Middle frontal gyrus (tissue), 1 donor: ENCODE results near the gene HRG.
"Not testable (repeated sequence)": the region's sequence is repeated elsewhere in the genome, so short reads cannot be mapped to it uniquely, and the experiment has no call there.

Source experiments
- DNase-seq: peaks from one replicate; pipeline ENCODE4 v3.0.0-alpha.2; 2015; ENCODE audit warnings: low spot score; ENCODE audit errors: extremely low spot score

The HRG gene

DNA sequence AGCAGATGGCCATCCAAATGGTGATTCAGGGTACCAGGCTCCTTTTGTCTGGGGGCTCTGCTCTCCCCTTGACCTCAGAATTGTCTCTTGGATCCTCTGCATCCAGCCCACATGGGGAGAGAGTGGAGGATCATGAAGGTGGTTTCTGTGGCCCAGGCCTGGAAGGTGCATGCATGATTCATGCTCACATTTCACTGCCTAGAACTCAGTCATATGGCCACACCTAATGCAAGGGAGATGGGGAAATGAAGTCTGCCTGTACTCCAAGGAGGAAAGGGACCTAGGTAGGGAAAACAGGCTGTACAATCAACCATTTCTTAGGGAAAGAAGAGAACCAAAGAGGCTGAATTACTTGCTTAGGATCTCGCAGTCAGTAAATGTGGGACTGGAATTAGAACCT, 15.1 kb downstream of the HRG start:
- no peak for DNase-seq

- no peak for DNase-seq
These were observed 17.0 kb downstream of the HRG start for GRCh38 chr3:186682812-186683211.

DNA sequence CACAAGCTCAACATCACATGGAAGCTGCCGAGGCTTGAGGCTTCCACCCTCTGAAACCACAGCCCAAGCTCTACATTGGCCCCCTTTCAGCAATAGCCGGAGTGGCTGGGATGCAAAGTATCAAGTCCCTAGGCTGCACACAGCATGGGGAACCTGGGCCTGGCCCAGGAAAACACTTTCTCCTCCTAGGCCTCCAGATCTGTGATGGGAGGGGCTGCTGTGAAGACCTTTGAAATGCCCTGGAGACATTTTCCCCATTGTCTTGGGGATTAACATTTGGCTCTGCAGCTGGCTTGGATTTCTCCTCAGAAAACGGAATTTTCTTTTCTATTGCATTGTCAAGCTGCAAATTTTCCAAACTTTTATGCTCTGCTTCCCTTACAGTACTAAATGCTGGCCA, 18.2 kb downstream of the HRG start:
- no peak for DNase-seq

DNA sequence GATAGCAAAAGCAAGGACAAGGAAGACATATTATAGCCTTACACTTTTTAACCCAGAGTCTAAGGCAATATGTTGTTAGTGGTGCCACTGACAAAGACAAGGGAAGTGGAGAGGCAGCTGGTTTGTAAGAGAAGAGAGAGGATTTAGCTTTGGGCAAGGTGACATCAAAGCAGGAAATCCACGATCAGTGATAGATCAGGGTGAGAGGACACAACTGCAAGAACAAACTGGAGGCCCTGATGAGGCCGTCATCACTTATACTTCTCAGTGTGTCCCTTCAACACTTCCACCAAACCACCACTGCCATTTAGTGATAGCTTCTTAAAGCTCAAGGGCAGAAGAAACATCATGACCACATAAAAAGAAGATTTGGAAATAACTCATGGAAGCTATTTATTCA, 20.7 kb downstream of the HRG start:
- not testable (repeated sequence) for DNase-seq

DNA sequence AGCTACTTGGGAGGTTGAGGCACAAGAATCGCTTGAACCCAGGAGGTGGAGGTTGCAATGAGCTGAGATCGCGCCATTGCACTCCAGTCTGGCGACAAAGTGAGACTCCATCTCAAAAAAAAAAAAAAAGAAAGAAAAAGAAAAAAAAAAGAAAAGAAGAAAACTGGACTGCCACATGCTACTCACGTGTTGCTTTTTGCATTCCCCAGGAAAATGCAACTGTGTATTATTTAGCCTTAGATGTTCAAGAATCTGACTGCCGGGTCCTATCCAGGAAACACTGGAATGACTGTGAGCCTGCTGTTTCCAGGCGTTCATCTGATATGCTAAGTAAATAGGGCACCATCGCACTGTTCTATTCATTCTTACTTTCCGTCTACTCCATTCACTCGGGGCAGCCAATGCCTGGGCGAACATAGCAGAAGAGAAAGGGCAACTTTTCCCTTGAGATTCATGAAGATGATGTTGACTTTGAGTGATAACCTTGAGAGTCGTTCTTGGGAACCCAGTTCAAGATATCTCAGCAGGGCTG, 21.4 kb downstream of the HRG start:
- no peak for DNase-seq

- DNase-seq: not testable (repeated sequence)
These were observed 24.5 kb downstream of the HRG start for GRCh38 chr3:186690304-186690703.

DNA sequence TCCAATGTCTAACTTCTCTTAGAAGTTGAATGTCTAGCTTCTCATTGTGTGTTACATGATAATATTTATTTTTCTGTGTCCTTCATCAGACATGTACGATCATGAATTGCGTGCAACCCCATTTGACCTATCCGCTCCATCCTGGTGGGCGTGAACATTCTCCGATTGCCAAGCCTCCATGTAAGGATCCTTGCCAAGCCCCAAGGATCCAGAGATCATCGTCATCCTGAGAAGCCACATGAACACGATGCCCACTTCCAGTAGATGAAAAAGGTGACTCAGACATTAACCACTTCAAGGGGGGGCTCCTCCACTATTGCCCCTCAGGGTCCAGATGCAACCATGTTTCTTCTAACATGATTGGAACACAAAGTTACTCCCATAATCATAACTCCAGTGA, 25.9 kb downstream of the HRG start:
- no peak for DNase-seq

- no peak for DNase-seq
These were observed 28.0 kb downstream of the HRG start for GRCh38 chr3:186693843-186694242.

- no peak for DNase-seq
These were observed 28.6 kb downstream of the HRG start for GRCh38 chr3:186694288-186695032.

DNA sequence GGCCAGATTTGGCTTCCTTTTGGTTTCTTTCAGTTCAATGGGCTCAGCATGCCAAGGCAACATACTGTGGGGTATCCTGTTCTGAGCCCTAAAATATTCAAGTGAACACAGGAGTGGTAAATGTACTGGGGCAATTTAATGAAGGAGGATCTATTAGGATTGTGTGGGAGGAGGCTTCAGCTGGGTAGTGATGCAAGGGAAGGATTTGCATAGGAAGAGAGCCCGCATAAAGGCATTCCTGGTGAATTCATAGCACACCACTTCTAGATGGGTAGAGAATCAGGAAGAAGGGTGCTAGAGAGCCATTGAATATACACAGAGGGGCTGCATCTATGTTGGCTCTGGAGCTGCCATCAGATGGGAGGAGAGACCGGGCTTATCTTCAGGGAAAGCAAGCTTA, 30.7 kb downstream of the HRG start:
- DNase-seq: no peak

DNA sequence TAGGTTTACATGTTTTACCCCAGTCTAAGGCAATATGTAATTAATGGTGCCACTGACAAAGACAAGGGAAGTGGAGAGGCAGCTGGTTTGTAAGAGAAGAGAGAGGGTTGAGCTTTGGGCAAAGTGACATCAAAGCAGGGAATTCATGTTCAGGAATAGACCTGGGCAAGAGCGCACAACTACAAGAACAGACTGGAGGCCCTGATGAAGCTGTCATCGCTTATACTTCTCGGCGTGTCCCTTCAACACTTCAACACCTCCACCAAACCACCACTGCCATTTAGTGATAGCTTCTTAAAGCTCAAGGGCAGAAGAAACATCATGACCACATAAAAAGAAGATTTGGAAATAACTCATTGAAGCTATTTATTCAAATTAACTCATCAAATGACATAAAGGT, 31.7 kb downstream of the HRG start:
- no peak for DNase-seq

DNA sequence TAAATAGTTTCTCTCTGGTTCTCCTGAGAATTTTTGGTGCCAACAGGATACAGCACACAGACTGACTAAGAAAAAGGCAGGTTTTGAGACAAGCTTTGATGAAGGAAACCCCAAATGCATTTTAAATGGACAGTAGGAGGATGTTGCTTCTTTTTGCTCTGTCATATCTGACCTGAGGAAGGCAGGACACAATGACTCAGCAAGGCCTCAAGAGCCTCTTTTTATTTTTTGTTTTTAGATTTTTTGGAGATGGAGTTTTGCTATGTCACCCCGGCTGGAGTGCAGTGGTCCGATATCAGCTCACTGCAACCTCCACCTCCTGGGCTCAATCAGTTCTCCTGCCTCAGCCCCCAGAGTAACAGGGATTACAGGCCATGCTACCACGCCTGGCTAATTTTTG, 34.5 kb downstream of the HRG start:
- no peak for DNase-seq

DNA sequence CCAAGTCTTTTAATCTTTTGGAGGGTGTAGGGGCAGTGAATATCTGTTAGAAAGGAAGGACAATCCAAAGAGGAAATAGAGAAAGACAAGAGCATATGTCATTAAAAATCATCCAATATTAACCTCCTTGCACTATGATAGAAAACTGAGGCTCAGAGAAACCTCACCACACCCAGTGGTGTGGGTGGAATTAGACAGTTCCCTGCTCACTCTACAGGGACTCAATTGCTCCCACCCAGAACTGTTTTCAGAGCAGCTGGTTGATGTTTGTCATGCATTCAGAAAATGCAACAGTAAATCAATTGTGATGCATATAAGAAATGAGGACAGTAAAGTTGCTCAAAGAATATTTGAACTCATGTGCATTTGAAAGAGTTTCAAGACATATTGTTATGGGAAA, 36.6 kb downstream of the HRG start:
- DNase-seq: not testable (repeated sequence)

GRCh38 chr3:186705882-186706780, 40.3 kb downstream of the HRG start:
- DNase-seq: no peak

DNA sequence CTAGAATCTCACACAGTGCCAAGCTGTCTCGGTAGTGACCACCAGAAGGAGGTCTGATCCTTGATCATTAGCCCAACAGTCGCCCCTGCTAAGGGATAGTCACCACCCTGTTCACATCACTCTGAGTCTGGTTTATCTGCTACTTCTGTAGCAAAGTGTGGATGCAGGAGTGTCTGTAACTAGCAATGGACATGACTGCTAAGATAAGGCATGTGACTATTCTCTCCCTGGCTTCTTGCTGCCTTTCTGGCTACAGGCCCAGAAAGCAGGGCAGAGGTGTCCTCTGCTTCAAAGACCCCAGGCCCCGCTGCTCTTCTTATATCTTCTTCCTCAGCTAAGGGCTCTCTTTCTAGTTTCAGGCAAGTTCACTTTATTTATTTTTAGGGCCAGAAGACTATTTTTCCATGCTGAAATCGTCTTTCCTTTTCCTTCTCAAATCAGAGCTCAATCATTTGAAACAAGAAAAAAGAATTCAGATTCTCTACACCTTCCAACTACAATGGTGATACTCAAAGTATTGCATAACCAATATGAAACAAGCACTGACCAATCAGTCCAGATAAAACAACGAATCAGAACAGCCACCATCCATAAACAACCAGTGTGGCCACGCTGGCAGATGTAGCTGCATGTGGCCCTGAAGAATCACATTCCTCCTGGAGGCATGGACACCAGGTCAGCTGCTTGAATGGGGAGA, 43.3 kb downstream of the HRG start:
- DNase-seq: no peak

- DNase-seq: not testable (repeated sequence)
These were observed 44.9 kb downstream of the HRG start for GRCh38 chr3:186710694-186711093.

DNA sequence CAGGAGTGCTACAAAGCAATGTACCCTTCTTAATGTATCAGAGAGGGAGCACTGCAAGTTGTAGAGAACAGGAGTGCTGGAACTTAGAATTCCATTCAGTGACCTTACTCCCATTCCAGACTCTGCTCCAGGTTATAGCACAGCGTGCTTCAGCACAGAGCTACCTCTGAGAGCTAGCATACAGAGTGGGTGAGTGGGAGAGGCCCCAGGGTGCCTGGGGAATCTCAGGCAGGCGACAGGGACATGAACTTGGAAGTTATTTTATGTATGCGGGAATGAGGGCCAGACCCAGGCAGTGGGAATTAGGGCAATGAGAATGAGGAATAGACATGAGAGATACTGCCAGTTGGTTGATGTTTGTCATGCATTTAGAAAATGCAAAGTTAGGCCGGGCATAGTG, 47.7 kb downstream of the HRG start:
- DNase-seq: no peak

- DNase-seq: no peak
These were observed 51.2 kb downstream of the HRG start, which contains the start of gene KNG1 for GRCh38 chr3:186717039-186717457. TSS of gene KNG1 (plus strand) at chr3:186717359. CDS start at chr3:186717543, 184 bp downstream.

DNA sequence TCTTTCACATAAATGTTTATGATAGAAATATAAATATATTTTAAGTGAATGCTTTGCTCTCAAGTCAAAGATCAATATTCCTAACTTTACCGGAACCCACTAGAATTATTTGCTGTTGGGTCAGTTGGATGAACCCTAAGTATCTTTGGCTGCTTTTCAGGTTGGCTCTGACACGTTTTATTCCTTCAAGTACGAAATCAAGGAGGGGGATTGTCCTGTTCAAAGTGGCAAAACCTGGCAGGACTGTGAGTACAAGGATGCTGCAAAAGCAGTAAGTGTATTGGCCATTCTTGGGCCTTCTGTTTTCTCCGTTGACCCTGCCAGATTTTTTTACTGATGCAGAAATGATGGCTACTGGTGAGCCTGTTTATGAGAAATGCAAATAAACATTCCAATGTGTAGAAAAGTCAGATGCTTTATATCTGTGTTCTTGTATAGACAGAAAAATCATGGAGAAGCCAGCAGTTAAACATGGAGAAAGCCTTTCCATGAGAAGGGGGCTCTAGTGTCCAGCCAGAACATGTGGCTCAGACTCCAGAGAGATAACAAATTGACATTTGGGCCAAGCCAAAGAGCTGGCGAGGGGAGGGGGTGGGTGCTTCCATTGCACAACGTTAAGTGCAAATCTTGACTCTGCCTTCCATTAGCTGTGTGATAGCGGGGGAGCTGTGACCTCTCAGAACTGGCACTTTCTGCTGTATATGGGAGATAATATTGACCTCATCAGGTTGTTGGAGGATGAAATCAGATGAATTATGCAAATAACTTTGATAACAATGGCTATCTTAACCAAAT, 54.3 kb downstream of the HRG start:
- DNase-seq: no peak

- no peak for DNase-seq
These were observed 56.6 kb downstream of the HRG start for GRCh38 chr3:186722457-186722856.

DNA sequence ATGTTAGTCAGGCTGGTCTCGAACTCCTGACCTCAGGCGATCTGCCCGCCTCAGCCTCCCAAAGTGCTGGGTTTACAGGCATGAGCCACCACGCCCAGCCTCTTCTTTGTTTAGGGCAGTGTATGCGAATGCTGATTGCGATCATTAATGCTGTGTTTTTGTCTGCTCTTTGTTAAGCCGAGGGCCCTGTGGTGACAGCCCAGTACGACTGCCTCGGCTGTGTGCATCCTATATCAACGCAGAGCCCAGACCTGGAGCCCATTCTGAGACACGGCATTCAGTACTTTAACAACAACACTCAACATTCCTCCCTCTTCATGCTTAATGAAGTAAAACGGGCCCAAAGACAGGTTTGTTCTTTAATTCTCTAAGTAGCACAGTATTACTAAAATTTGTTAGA, 59.1 kb downstream of the HRG start:
- no peak for DNase-seq
